Upper lobe of left lung (tissue), 6 donors: ENCODE data around the gene TMEM141. TPM values are rescaled to one million over a fixed set of nuclear protein-coding genes. Genes with fewer than 3 reads are reported as not detected.

Experiments
- ATAC-seq, 2 donors: fragments of 200-7000 bp; cut with Tn5 transposase; one replicate each; pipeline ENCODE4 v1.9.1; 2022; ENCODE audit warnings: mild to moderate bottlenecking in 2 of 2, moderate library complexity in 2 of 2; ENCODE audit not compliant: low FRiP score in 2 of 2
- DNase-seq, 2 donors: peaks; one replicate each; pipeline ENCODE4 v3.0.0-alpha.2; 2019 to 2020
- H3K27ac ChIP-seq, 4 donors: fragments of 200-600 bp; sonication (generic); one replicate each; pipeline ENCODE4 v1.5.1; 2016 to 2019
- H3K27me3 ChIP-seq, 4 donors: fragments of 200-600 bp; sonication (generic); one replicate each; pipeline ENCODE4 v1.5.1; 2017 to 2019
- H3K36me3 ChIP-seq, 4 donors: fragments of 200-600 bp; sonication (generic); one replicate each; pipeline ENCODE4 v1.5.1; 2016 to 2019
- H3K4me1 ChIP-seq, 4 donors: fragments of 200-600 bp; sonication (generic); one replicate each; pipeline ENCODE4 v1.5.1; 2018 to 2019
- H3K4me3 ChIP-seq, 4 donors: fragments of 200-600 bp; sonication (generic); one replicate each; pipeline ENCODE4 v1.5.1; 2017 to 2019; ENCODE audit warnings: mild to moderate bottlenecking in 2 of 4, moderate library complexity in 1 of 4
- H3K9me3 ChIP-seq, 4 donors: fragments of 200-600 bp; sonication (generic); one replicate each; pipeline ENCODE4 v1.5.1; 2018 to 2019
- EP300 ChIP-seq, 4 donors: sonication (generic); formaldehyde crosslinking; IDR thresholded peaks; one replicate each; pipeline ENCODE4 v1.5.1; 2017; ENCODE audit warnings: antibody characterized with exemption in 4 of 4, control low read depth in 2 of 4
- POLR2A ChIP-seq, 4 donors: fragments of 450-650 bp; IDR thresholded peaks; one replicate each; pipeline ENCODE4 v1.5.1; 2016 to 2017; ENCODE audit warnings: antibody characterized with exemption in 4 of 4, mild to moderate bottlenecking in 2 of 4
- POLR2AphosphoS5 ChIP-seq, 2 donors: sonication (generic); formaldehyde crosslinking; IDR thresholded peaks; one replicate each; pipeline ENCODE4 v1.5.1; 2017; ENCODE audit warnings: antibody characterized with exemption in 2 of 2
- WGBS, 2 donors: methylation state at CpG; one replicate each; pipeline ENCODE4 v1.1.5; 2017 to 2018; 5-methylcytosine and 5-hydroxymethylcytosine counted together
- total RNA-seq, 6 donors: library from RNA; depleted of rRNA in 4 of 6; stranded (reverse); fragments of >200 nt in 4 of 6; gene quantifications; one replicate each; pipeline versions ENCODE4 v1.1.0 to v1.2.1, GENCODE V29; 2016 to 2021
- TF ChIP-seq, protein P1 (sequence below), 6 experiments: fragments of 450-650 bp in 4 of 6; fragments of 200-600 bp in 2 of 6; sonication (generic) in 2 of 6; IDR thresholded peaks; one replicate each; pipeline ENCODE4 v1.5.1; 2016 to 2019; ENCODE audit warnings: antibody characterized with exemption in 6 of 6
- donor health status: DM: no; HTN: no; CAD: no; lungs with moderate emphysema.
- donor health status: DM: no; HTN: yes; CAD: no; lungs with severe emphysema.

Gene TMEM141
- total RNA-seq, 6 donors from 2014 or later: 55.5 to 134 (median 80.5) TPM

DNA sequence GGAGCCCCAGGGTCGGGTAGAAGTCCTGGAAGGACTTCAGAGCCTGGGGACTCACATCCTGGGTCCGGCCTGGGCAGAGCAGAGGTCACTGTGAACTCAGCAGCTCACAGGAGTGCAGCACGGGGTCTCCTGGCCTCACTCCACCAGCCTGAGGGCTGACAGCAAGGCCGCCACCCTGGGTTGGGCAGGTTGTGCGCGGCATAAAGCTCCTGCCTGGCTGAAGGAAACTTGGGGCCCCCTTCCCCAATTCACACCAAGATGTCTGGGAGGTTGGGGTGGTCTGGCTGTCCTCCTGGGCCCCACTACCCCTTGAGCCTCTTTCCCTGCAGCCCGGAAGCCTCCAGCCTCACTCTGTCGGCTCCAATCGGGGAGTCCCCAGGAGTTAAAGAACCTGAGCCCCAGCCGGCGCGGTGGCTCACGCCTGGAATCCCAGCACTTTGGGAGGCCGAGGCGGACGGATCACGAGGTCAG is 28.9 kb upstream of the TMEM141 start:
- no peaks in the 10 kb centered on the region for H3K9me3 ChIP-seq
- H3K4me3 ChIP-seq: no peak overlapping the region
- ATAC-seq (no peak), DNase-seq (peak in 1 of 2 donors; percentile 53)
- TF ChIP-seq, protein P1, sequence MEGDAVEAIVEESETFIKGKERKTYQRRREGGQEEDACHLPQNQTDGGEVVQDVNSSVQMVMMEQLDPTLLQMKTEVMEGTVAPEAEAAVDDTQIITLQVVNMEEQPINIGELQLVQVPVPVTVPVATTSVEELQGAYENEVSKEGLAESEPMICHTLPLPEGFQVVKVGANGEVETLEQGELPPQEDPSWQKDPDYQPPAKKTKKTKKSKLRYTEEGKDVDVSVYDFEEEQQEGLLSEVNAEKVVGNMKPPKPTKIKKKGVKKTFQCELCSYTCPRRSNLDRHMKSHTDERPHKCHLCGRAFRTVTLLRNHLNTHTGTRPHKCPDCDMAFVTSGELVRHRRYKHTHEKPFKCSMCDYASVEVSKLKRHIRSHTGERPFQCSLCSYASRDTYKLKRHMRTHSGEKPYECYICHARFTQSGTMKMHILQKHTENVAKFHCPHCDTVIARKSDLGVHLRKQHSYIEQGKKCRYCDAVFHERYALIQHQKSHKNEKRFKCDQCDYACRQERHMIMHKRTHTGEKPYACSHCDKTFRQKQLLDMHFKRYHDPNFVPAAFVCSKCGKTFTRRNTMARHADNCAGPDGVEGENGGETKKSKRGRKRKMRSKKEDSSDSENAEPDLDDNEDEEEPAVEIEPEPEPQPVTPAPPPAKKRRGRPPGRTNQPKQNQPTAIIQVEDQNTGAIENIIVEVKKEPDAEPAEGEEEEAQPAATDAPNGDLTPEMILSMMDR (IDR thresholded peaks at IDR 0.05): no peak
- TF ChIP-seq POLR2AphosphoS5 (IDR thresholded peaks at IDR 0.05) (no peak), EP300 (IDR thresholded peaks at IDR 0.05) (no peak), POLR2A (IDR thresholded peaks at IDR 0.05) (no peak)
- H3K27ac ChIP-seq: no peak overlapping the region
- no peaks in the 10 kb centered on the region for H3K36me3 ChIP-seq
- 82% methylated on average over 9 to 17 of the region's 17 CpGs for WGBS, 2 donors
- peaks cover 0 to 12% (median 2%) of the 10 kb centered on the region in 4 donors for H3K4me1 ChIP-seq
- no peaks in the 10 kb centered on the region for H3K27me3 ChIP-seq

DNA sequence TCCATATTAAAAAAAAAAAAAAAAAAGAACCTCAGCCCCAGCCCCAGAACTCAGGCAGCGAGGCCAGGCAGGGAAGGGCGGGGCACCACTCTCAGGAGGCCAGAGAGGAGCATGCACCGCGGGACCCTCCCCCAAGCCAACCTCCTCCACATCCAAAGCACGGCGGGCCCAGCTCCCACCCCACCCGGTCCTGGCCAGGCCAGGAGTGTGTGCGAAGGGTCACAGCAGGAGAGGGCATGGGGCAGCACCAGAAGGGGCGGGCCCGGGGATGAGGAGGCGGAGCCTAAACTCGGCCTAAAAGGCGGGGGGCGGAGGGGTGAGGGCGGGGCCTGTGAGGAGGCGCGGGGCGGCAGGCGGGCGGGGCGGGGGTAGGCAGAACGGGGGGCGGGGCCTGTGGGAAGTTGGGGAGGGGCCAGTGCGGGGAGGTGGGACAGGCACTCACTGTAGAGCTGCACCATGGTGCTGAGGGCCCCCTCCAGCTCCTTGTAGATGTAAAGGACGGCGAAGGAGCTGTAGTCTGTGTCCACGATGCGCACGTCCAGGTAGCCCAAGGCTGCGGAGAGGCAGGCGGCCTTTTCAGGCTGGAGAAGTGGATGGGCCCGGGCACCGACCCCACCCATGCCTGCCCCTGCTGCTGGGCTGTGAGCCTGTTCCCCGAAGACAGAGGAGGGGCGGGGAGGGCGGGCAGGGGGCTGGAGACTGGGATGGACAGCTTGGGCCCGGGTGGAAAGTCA is 28.1 kb upstream of the TMEM141 start:
- TF ChIP-seq, protein P1 (IDR thresholded peaks at IDR 0.05): no peak
- TF ChIP-seq EP300 (IDR thresholded peaks at IDR 0.05): no peak
- TF ChIP-seq POLR2A (IDR thresholded peaks at IDR 0.05): no peak
- TF ChIP-seq POLR2AphosphoS5 (IDR thresholded peaks at IDR 0.05): no peak
- peak; percentile 38 to 87 for DNase-seq
- Histone ChIP-seq H3K27ac (no peak overlapping the region), H3K36me3 (no peaks in the 10 kb centered on the region), H3K4me1 (peaks cover 0 to 11% (median 2%) of the 10 kb centered on the region in 4 donors), H3K4me3 (no peak overlapping the region), H3K27me3 (no peaks in the 10 kb centered on the region), H3K9me3 (no peaks in the 10 kb centered on the region)
- ATAC-seq: peak in 1 of 2 donors; percentile 34
- WGBS, 2 donors: 20 to 46% methylated on average over 15 to 36 of the region's 37 CpGs

DNA sequence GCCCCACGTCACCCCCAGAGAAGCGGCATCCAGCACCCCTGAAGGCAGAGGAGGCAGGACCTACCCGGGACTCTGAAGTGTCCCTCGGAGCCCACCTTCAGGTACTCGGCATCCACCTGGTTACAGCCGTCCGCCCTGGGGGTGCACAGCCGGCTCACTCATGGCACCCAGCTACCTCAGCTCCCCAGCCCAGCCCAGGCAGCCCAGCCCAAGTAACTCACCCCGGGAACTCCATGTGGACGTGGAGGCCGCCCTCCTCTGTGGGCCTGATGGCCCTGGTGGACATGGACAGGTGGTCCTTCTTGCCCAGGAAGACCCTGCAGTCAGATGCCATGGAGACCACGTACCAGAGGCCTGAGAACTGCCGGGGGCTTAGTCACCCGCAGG is 27.5 kb upstream of the TMEM141 start:
- no peak for TF ChIP-seq POLR2AphosphoS5 (IDR thresholded peaks at IDR 0.05)
- TF ChIP-seq POLR2A (IDR thresholded peaks at IDR 0.05): no peak
- TF ChIP-seq EP300 (IDR thresholded peaks at IDR 0.05): no peak
- TF ChIP-seq, protein P1 (IDR thresholded peaks at IDR 0.05): no peak
- Histone ChIP-seq H3K4me1 (peaks cover 0 to 7% (median 2%) of the 10 kb centered on the region in 4 donors), H3K27ac (no peak overlapping the region), H3K4me3 (no peak overlapping the region), H3K36me3 (no peaks in the 10 kb centered on the region), H3K9me3 (no peaks in the 10 kb centered on the region), H3K27me3 (no peaks in the 10 kb centered on the region)
- ATAC-seq: no peak
- WGBS, 2 donors: 94% methylated on average over 14 of the region's 14 CpGs; no CpG with 5 or more reads in 1 of the 2 donors
- peak in 1 of 2 donors; percentile 64 for DNase-seq

DNA sequence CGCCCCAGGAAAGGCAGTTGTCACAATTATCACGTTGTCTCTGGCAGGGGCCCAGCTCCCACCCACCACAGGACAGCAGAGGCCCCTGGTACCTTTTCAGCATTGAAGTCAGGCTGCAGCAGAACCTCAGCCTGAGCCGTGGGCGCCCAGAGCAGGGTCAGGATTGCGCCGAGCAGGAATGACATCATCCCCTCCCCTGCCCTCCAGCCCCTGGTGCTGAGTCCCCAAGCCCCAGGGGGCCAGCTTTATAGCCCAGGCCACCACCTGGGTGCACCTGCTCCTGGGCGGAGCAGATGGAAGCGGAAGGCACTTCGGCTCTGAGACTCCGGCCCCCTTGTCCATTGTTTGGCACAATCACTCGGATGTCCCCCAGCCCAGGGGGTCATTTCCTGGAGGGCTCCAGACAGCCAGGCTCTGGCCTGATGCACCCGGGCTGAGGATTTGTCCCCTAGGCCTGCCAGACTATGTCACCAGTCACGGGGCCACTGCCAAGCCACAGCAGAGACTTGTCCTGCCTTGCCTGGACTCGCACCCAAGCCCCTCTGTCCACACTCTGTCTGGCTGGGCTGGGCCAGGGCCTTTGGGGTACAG is 26.7 kb upstream of the TMEM141 start, which contains the start of gene LCN15:
TSS of gene LCN15 (minus strand) at position 218 of the 591 bp plus-strand sequence. CDS start at position 188, 30 bp downstream.
- no peaks in the 10 kb centered on the region for H3K27me3 ChIP-seq
- WGBS, 2 donors: 52 to 81% methylated on average over 7 to 14 of the region's 14 CpGs
- no peaks in the 10 kb centered on the region for H3K36me3 ChIP-seq
- TF ChIP-seq EP300 (IDR thresholded peaks at IDR 0.05) (no peak), POLR2A (IDR thresholded peaks at IDR 0.05) (no peak), POLR2AphosphoS5 (IDR thresholded peaks at IDR 0.05) (no peak)
- TF ChIP-seq, protein P1 (IDR thresholded peaks at IDR 0.05): no peak
- H3K4me1 ChIP-seq: peaks cover 0 to 7% (median 2%) of the 10 kb centered on the region in 4 donors
- no peak for ATAC-seq
- no peaks in the 10 kb centered on the region for H3K9me3 ChIP-seq
- H3K27ac ChIP-seq: no peak within 1 kb of the TSS
- DNase-seq: peak in 1 of 2 donors; percentile 32
- no peak within 1 kb of the TSS for H3K4me3 ChIP-seq
